GM12872 (cell line): Measurements from ENCODE around the gene COA8.

Experiments
- CTCF ChIP-seq: IDR thresholded peaks from 3 replicates; pipeline ENCODE4 v1.5.1; 2011; ENCODE audit warnings: low read depth, mild to moderate bottlenecking, low read length, moderate library complexity; ENCODE audit not compliant: insufficient read depth

The COA8 gene

GRCh38 chr14:103584326-103584915 is 21.7 kb downstream of the COA8 start:
- TF ChIP-seq CTCF: no peak

DNA sequence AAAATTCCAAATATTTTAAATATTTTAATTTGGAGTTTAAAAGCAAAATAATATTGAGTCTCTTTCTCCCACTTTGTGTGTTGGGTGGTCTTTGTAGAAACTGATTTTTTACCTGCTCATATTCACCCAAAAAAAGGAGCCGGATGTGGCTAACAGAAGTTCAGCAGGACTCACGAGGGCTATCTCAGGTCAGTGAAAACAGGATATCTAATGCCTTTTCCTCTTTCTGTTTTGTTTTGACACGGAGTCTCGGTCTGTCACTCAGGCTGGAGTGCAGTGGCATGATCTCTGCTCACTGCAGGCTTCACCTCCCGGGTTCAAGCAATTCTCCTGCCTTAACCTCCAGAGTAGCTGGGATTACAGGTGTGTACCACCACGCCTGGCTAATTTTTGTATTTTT is 30.8 kb downstream of the COA8 start:
- TF ChIP-seq CTCF: no peak

GRCh38 chr14:103594265-103594664 is 31.5 kb downstream of the COA8 start:
- TF ChIP-seq CTCF: no peak

GRCh38 chr14:103597623-103598377 is 35.0 kb downstream of the COA8 start:
- no peak for TF ChIP-seq CTCF

DNA sequence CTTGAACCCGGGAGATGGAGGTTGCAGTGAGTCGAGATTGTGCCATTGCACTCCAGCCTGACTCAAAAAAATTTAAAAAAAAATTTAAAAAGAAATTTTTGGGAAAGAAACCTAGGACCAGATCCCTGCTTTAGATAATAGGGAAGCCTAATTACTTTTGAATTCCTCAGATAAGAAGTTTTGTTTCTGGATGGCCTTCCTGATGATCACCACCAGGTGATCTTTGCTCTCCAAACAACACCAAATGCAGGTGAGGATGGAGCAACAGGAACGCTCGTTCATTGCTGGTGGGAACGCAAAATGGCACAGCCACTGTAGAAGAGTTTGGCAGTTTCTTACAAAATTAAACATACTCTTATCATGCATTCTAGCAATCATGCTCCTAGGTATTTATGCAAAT is 37.7 kb downstream of the COA8 start:
- TF ChIP-seq CTCF: no peak

DNA sequence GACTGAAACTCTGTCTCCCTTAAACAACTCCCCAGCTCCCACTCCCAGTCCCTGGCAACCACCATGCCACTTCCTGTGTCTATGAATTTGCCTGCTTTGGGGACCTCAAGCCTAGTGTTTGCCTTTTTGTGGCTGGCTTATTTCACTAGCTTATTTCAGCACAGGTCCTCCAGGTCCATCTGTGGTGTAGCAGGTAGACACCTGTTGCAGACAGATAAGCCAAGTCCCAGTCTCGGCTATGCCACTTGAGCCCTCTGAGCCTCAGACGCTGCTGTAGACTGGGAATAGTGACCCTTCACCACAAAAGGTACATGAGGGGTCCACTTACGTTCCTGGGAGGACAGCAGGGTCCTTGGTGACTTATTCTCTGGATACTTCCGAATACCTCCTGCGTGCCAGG is 41.9 kb downstream of the COA8 start:
- no peak for TF ChIP-seq CTCF

DNA sequence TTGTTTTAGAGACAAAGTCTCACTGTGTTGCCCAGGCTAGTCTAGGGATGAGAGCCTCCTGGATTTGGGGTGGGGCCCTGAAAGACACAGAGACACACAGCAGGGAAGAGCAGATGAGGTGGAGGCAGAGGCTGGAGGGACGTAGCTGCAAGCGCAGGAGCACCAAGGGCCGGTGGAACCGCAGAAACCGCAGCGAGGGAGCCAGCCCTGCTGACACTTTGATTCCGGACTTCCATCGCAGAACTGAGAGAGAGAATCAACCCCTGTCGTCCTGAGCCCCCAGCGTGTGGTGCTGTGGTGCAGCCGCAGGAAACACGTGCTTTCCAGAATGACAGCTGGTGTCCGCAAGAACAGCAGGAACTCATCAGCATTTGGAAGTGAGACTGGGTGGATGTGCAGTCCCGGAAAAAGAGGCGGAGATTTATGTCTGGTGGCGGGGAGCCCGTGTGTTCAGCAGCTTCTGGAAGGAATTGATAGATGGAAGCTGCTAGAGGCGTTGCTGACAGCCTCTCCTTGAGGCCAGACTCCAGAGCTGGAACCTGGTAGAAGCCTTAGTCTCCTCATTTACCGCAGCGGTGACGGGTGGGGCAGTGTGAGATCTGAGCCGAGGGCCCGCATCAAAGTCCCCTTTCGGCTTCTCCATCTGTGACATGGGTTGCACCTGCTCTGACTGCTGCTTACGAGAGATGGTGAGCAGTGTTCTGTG is 44.4 kb downstream of the COA8 start:
- peak; percentile 30; the same call in 1 of the 3 replicates for TF ChIP-seq CTCF
